ENCODE measurements around the gene CCDC13. TPM values are rescaled to one million over a fixed set of nuclear protein-coding genes. Genes with fewer than 3 reads are reported as not detected.

Gene CCDC13
- total and polyA plus RNA-seq, 7 donors = 0.60 to 3.9 (median 1.1) TPM; not detected in 1

DNA sequence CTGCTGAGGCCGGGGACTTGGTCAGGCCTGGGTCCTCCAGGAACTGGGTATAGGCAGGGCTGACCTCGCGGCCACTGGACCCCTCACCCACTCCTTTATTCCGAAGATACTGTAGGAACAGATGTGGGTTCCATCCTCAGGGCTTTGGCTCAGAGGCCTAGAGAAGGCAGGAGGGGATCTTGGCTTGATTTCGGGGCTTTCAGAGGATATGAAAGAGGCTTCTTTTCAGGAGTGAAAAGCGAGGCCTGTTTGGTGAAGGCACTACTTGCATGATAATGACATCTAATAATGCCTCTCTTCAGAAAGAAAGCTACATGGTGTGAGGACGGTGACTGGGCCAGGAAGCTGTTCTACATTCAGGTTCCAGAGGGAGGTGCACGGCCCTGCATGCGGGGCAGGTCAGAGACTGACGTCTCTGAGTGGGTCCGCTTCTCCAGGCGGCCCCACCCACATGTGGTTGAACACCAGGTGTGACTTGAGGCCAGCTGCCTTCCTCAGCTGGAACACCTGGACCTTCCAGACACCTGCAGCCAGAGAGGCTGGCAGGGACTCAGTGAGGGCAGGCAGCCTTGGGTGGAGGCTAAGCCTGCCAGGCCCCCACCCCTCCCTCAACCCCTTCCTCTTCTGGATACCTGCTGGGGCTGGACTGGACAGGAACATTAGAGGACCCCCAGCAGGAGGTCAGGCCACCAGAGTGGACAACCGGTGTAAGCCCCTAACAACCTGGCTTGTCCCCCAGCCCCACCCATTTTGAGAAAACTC lies 39.4 kb downstream of the CCDC13 start:
- peaks cover 0 to 4% (median 0%) of the 10 kb centered on the region in 4 donors for H3K4me1 ChIP-seq
- no peaks in the 10 kb centered on the region for H3K36me3 ChIP-seq
- H3K27me3 ChIP-seq = no peaks in the 10 kb centered on the region
- no peak overlapping the region for H3K4me3 ChIP-seq
- H3K27ac ChIP-seq = peak overlapping the region in 2 of 4 donors; percentile 42 to 51
- intact Hi-C loops (cut with DNase I) = no loop called here
- no peaks in the 10 kb centered on the region for H3K9me3 ChIP-seq
- TF ChIP-seq POLR2AphosphoS5 (IDR thresholded peaks at IDR 0.05) = no peak
- 62 to 81% methylated on average over 13 of the region's 13 CpGs for WGBS, 2 donors
- peak; percentile 55 for DNase-seq

DNA sequence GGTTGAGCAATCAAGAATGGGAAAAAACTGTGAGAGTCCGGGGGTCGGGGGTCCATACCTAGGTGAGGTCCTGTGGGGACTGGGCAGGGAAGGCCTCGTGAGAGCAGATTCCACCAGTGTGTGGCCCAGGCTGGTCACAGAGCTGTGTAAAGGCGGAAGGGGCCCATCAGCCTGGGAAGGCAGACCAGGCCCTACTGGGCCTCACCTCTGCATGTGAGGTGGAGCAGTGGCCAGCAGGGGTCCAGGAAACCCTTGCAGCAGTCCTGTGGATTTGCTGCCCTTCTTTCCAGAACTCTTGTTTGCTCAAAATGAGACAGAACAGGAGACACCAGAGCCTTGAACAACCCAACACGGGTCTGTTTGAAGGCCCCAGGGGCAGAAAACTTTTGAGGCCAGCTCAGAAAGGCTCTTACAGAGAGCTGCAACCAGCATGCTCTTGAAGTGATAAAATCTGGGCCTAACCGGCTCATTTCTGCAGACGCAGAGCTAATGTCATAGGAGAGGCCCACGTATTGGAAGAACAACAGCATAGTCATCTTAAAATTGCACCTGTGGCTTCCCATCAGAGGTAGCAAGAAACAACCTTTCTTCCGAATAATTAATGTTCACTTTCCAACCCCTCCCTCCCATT lies 40.1 kb downstream of the CCDC13 start:
- H3K9me3 ChIP-seq = no peaks in the 10 kb centered on the region
- no peaks in the 10 kb centered on the region for H3K36me3 ChIP-seq
- peak; percentile 44 for DNase-seq
- intact Hi-C loops (cut with DNase I) = no loop called here
- no peak overlapping the region for H3K4me3 ChIP-seq
- WGBS, 2 donors = 85 to 92% methylated on average over 9 of the region's 9 CpGs
- TF ChIP-seq EP300 (IDR thresholded peaks at IDR 0.05) (no peak), POLR2AphosphoS5 (IDR thresholded peaks at IDR 0.05) (no peak)
- TF ChIP-seq, protein P1, sequence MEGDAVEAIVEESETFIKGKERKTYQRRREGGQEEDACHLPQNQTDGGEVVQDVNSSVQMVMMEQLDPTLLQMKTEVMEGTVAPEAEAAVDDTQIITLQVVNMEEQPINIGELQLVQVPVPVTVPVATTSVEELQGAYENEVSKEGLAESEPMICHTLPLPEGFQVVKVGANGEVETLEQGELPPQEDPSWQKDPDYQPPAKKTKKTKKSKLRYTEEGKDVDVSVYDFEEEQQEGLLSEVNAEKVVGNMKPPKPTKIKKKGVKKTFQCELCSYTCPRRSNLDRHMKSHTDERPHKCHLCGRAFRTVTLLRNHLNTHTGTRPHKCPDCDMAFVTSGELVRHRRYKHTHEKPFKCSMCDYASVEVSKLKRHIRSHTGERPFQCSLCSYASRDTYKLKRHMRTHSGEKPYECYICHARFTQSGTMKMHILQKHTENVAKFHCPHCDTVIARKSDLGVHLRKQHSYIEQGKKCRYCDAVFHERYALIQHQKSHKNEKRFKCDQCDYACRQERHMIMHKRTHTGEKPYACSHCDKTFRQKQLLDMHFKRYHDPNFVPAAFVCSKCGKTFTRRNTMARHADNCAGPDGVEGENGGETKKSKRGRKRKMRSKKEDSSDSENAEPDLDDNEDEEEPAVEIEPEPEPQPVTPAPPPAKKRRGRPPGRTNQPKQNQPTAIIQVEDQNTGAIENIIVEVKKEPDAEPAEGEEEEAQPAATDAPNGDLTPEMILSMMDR (IDR thresholded peaks at IDR 0.05) = no peak
- peaks cover 0 to 4% (median 1%) of the 10 kb centered on the region in 4 donors for H3K4me1 ChIP-seq
- no peaks in the 10 kb centered on the region for H3K27me3 ChIP-seq
- peak overlapping the region in 2 of 4 donors; percentile 42 to 51 for H3K27ac ChIP-seq

DNA sequence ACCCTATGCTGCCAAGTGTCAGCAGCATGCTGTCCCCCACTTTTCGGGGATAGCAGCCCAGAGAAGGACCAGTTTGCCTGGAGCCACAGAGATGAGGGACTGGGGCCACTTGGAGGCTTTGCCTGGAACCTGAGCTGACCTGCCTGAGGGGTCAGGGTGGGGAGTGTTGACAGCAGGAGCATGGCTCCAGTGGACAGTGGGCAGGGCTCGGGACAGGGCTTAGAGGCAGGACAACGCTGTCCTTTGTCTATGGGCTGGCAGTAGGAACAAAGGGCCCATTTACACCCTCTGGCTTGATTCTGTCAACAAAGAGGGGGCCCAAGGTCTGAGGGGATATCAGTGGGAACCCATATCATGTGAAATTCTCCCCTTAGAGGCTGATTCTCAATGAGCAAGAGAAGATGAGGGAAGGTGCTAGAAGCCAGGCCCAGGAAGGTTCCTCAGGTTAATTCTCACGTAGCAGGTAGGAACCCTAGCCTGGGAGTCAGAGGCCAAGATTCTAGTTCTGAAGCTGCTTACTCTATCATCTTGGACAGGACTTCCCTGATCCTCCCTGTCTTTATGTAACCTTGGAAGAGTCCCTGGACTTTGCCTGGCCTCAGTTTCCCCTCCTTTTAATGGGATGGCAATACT lies 40.7 kb downstream of the CCDC13 start:
- H3K36me3 ChIP-seq = no peaks in the 10 kb centered on the region
- H3K27me3 ChIP-seq = no peaks in the 10 kb centered on the region
- no peaks in the 10 kb centered on the region for H3K9me3 ChIP-seq
- no peak for TF ChIP-seq EP300 (IDR thresholded peaks at IDR 0.05)
- TF ChIP-seq, protein P1 (IDR thresholded peaks at IDR 0.05) = no peak
- TF ChIP-seq POLR2AphosphoS5 (IDR thresholded peaks at IDR 0.05) = no peak
- TF ChIP-seq POLR2A (IDR thresholded peaks at IDR 0.05) = no peak
- WGBS, 2 donors = 76 to 77% methylated on average over 4 of the region's 4 CpGs
- peaks cover 0 to 6% (median 2%) of the 10 kb centered on the region in 4 donors for H3K4me1 ChIP-seq
- H3K4me3 ChIP-seq = no peak overlapping the region
- intact Hi-C loops (cut with DNase I) = no loop called here
- peak; percentile 62 for DNase-seq
- H3K27ac ChIP-seq = peak overlapping the region in 3 of 4 donors; percentile 18 to 62 (median 42)

DNA sequence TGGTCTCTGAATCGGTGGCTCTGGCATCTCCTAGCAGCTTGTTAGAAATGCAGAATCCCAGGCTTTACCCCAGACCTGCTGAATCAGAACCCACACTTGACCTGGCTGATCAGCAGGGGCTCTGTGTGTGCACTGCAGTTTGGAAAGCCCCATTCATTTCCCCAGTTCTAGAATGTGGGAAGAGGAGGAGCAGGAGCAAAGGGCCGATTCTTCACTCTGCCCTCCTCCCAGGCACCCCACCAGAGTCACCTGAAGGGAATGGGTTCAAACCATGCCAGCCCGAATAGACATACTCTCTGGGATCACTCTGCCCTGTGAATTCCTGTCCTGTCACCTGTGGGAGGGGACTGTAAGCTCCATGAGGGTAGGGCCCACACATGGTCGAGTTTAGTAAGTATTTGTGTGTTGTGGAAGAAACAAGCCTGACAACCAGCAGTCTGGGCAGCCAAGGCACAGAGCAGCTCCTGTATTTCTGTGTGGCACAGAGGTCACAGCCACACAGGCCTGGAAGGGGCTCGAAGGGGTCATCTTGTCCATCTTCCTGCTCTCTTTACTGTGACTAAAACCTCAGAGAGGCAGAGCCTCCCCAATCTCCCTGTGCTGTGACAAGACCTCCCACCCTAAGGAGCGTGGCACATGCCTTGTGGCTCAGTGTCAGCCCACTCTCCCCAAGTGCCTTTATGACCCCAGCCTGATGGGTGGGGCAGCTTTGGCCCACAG lies 41.4 kb downstream of the CCDC13 start:
- H3K36me3 ChIP-seq = no peaks in the 10 kb centered on the region
- peaks cover 0 to 6% (median 2%) of the 10 kb centered on the region in 4 donors for H3K4me1 ChIP-seq
- DNase-seq = peak; percentile 44
- TF ChIP-seq POLR2AphosphoS5 (IDR thresholded peaks at IDR 0.05) = no peak
- TF ChIP-seq POLR2A (IDR thresholded peaks at IDR 0.05) = no peak
- H3K27ac ChIP-seq = peak overlapping the region in 3 of 4 donors; percentile 18 to 62 (median 41)
- H3K27me3 ChIP-seq = no peaks in the 10 kb centered on the region
- H3K9me3 ChIP-seq = no peaks in the 10 kb centered on the region
- no peak overlapping the region for H3K4me3 ChIP-seq
- intact Hi-C loops (cut with DNase I) = no loop called here
- WGBS, 2 donors = 79 to 84% methylated on average over 6 of the region's 6 CpGs

DNA sequence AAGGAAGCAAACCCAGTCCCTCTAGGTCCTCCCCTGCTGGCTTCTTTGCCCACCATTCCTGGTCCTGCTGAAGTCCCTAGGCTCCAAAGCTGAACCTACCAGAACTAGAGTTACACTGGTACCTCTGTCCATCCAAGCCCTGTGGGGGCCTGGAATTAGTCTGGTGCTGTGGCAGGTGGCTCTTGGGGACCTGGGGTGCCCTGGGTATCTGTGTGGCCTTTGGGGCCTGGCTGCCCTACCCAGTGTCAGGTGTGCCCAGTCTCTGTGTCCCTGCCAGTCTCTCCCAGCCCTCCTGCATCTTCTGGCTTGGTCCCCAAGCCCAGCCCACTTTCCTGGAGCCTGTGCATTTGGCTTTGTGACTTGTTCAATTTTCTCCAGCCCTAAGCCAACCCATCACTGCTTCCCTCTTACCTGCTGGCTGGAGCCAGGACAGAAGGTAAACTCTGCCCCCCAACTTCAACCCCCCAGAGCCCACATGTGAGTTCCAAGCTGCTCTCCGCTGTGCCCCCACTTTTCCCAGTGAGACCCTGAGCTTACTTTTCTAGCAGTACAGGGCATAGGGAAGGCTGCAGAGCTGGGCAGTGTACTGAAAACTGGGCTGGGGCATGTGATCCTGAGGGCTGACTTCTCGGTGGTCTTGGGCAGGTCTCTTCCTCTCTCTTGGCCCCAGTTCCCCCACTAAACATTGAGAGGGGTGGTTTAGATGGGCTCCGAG lies 42.2 kb downstream of the CCDC13 start:
- 80 to 90% methylated on average over 3 of the region's 3 CpGs for WGBS, 2 donors
- no peaks in the 10 kb centered on the region for H3K36me3 ChIP-seq
- H3K27ac ChIP-seq = peak overlapping the region in 2 of 4 donors; percentile 41 to 62
- TF ChIP-seq POLR2A (IDR thresholded peaks at IDR 0.05) = no peak
- no peak for TF ChIP-seq POLR2AphosphoS5 (IDR thresholded peaks at IDR 0.05)
- no peak for TF ChIP-seq EP300 (IDR thresholded peaks at IDR 0.05)
- TF ChIP-seq, protein P1 (IDR thresholded peaks at IDR 0.05) = no peak
- no peak overlapping the region for H3K4me3 ChIP-seq
- H3K4me1 ChIP-seq = peaks cover 0 to 6% (median 2%) of the 10 kb centered on the region in 4 donors
- no peaks in the 10 kb centered on the region for H3K9me3 ChIP-seq
- intact Hi-C loops (cut with DNase I) = no loop called here
- H3K27me3 ChIP-seq = no peaks in the 10 kb centered on the region
- DNase-seq = peak; percentile 51
